OCI-LY3 (cell line): ENCODE measurements around the gene TRIM2.

Experiments
- EZH2phosphoT487 ChIP-seq: fragments of 200-600 bp; shearing (Covaris generic); IDR thresholded peaks from 2 replicates; pipeline ENCODE4 v1.6.1; 2018; ENCODE audit warnings: antibody characterized with exemption, mixed run types, low read depth
- TF ChIP-seq, protein P1 (sequence below): fragments of 200-600, 300-600 bp; sonication (generic); IDR thresholded peaks from 2 replicates; pipeline ENCODE4 v1.5.1; 2014; ENCODE audit warnings: antibody characterized with exemption, low read length, low read depth

DNA sequence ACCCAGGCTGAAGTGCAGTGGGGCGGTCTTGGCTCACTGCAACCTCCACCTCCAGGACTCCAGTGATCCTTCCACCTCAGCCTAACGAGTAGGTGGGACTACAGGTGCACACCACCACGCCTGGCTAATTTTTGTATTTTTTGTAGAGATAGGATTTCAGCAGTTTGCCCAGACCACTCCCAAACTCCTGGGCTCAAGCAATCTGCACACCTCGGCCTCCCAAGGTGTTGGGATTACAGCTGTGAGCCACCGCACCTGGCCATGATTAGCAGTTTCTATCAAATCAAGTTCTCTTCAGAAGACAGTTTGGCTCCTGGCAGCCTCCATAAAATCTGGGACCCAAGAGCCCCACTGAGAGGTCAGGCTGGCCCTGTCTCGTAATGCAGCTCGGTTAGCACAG, 26.4 kb upstream of the TRIM2 start:
- TF ChIP-seq, protein P1, sequence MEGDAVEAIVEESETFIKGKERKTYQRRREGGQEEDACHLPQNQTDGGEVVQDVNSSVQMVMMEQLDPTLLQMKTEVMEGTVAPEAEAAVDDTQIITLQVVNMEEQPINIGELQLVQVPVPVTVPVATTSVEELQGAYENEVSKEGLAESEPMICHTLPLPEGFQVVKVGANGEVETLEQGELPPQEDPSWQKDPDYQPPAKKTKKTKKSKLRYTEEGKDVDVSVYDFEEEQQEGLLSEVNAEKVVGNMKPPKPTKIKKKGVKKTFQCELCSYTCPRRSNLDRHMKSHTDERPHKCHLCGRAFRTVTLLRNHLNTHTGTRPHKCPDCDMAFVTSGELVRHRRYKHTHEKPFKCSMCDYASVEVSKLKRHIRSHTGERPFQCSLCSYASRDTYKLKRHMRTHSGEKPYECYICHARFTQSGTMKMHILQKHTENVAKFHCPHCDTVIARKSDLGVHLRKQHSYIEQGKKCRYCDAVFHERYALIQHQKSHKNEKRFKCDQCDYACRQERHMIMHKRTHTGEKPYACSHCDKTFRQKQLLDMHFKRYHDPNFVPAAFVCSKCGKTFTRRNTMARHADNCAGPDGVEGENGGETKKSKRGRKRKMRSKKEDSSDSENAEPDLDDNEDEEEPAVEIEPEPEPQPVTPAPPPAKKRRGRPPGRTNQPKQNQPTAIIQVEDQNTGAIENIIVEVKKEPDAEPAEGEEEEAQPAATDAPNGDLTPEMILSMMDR, result no peak
- TF ChIP-seq EZH2phosphoT487, result no peak
